H9 (cell line): ENCODE results near the gene ADGRD1. TPM values are rescaled to one million over a fixed set of nuclear protein-coding genes. Genes with fewer than 3 reads are reported as not detected.
A peak's percentile ranks its signal among the peaks of the same experiment; 100 is the strongest.

ENCODE experiments used
- DNase-seq: peaks from one replicate; pipeline ENCODE4 v3.0.0-alpha.2; 2017
- H2AFZ ChIP-seq: one replicate; pipeline ENCODE4 v1.6.1; 2013; ENCODE audit warnings: mild to moderate bottlenecking, low read length, control low read depth, moderate library complexity
- H2AK5ac ChIP-seq: 2 replicates; pipeline ENCODE4 v1.6.1; 2013; ENCODE audit warnings: low read length, control low read depth, mixed read lengths; ENCODE audit not compliant: insufficient read length
- H2BK120ac ChIP-seq: one replicate; pipeline ENCODE4 v1.6.1; 2013; ENCODE audit warnings: low read depth, mild to moderate bottlenecking, low read length, control low read depth, inconsistent platforms; ENCODE audit not compliant: poor library complexity, severe bottlenecking
- H2BK12ac ChIP-seq: 2 replicates; pipeline ENCODE4 v1.6.1; 2013; ENCODE audit warnings: low read length, control low read depth, mixed read lengths, low read depth; ENCODE audit not compliant: insufficient read length
- H2BK15ac ChIP-seq: 2 replicates; pipeline ENCODE4 v1.6.1; 2013; ENCODE audit warnings: low read depth, low read length, control low read depth
- H2BK20ac ChIP-seq: one replicate; pipeline ENCODE4 v1.6.1; 2013; ENCODE audit warnings: low read depth, mild to moderate bottlenecking, low read length, control low read depth, inconsistent platforms; ENCODE audit not compliant: poor library complexity, severe bottlenecking
- H2BK5ac ChIP-seq: 2 replicates; pipeline ENCODE4 v1.6.1; 2013; ENCODE audit warnings: low read length, control low read depth, mixed read lengths; ENCODE audit not compliant: insufficient read length
- H3K14ac ChIP-seq: 2 replicates; pipeline ENCODE4 v1.6.1; 2013; ENCODE audit warnings: low read length, control low read depth; ENCODE audit not compliant: insufficient read depth
- H3K18ac ChIP-seq: 2 replicates; pipeline ENCODE4 v1.6.1; 2013; ENCODE audit warnings: low read depth, mild to moderate bottlenecking, mixed read lengths, low read length, control low read depth; ENCODE audit not compliant: insufficient read length
- H3K23ac ChIP-seq: 2 replicates; pipeline ENCODE4 v1.6.1; 2013; ENCODE audit warnings: low read length, control low read depth, mixed read lengths, low read depth; ENCODE audit not compliant: insufficient read length
- H3K23me2 ChIP-seq: 2 replicates; pipeline ENCODE4 v1.6.1; 2013; ENCODE audit warnings: low read depth, mild to moderate bottlenecking, mixed read lengths, low read length, control low read depth; ENCODE audit not compliant: insufficient read length, poor library complexity, severe bottlenecking
- H3K27ac ChIP-seq: 2 replicates; pipeline ENCODE4 v1.5.1; 2013; ENCODE audit warnings: low read length, control low read depth, mixed read lengths, low read depth; ENCODE audit not compliant: insufficient read length
- H3K27me3 ChIP-seq: 2 replicates; pipeline ENCODE4 v1.6.1; 2013; ENCODE audit warnings: low read length, control low read depth, inconsistent platforms; ENCODE audit not compliant: insufficient read depth
- H3K4ac ChIP-seq: 2 replicates; pipeline ENCODE4 v1.6.1; 2013; ENCODE audit warnings: low read depth, mild to moderate bottlenecking, control low read depth, inconsistent platforms, low read length, moderate library complexity
- H3K4me1 ChIP-seq: 2 replicates; pipeline ENCODE4 v1.6.1; 2013; ENCODE audit warnings: low read length, control low read depth, inconsistent platforms; ENCODE audit not compliant: insufficient read depth
- H3K4me2 ChIP-seq: 2 replicates; pipeline ENCODE4 v1.6.1; 2013; ENCODE audit warnings: low read length, control low read depth, mixed read lengths; ENCODE audit not compliant: insufficient read length, insufficient read depth
- H3K56ac ChIP-seq: 2 replicates; pipeline ENCODE4 v1.6.1; 2013; ENCODE audit warnings: low read depth, mild to moderate bottlenecking, mixed read lengths, low read length, control low read depth; ENCODE audit not compliant: insufficient read length
- H3K79me1 ChIP-seq: 2 replicates; pipeline ENCODE4 v1.6.1; 2013; ENCODE audit warnings: low read depth, mild to moderate bottlenecking, moderate library complexity, low read length, control low read depth, inconsistent platforms; ENCODE audit not compliant: insufficient read depth, poor library complexity, severe bottlenecking
- H3K79me2 ChIP-seq: 2 replicates; pipeline ENCODE4 v1.6.1; 2013; ENCODE audit warnings: low read length, control low read depth, inconsistent platforms; ENCODE audit not compliant: insufficient read depth
- H3K9ac ChIP-seq: 2 replicates; pipeline ENCODE4 v1.6.1; 2013; ENCODE audit warnings: low read length, control low read depth, mixed read lengths; ENCODE audit not compliant: insufficient read length; ENCODE audit errors: extremely low read depth
- H3K9me3 ChIP-seq: one replicate; pipeline ENCODE4 v1.6.1; 2013; ENCODE audit warnings: low read depth, low read length, inconsistent platforms; ENCODE audit not compliant: control insufficient read depth
- H3T11ph ChIP-seq: one replicate; pipeline ENCODE4 v1.6.1; 2013; ENCODE audit warnings: mild to moderate bottlenecking, low read length, control low read depth, inconsistent platforms
- H4K20me1 ChIP-seq: one replicate; pipeline ENCODE4 v1.6.1; 2013; ENCODE audit not compliant: control insufficient read depth, insufficient read length, insufficient read depth
- H4K5ac ChIP-seq: 2 replicates; pipeline ENCODE4 v1.6.1; 2013; ENCODE audit warnings: low read depth, mild to moderate bottlenecking, mixed read lengths, low read length, control low read depth; ENCODE audit not compliant: insufficient read length
- H4K8ac ChIP-seq: replicated peaks from 2 replicates; pipeline ENCODE4 v1.6.1; 2013; ENCODE audit warnings: low read length, control low read depth, mixed read lengths, low read depth; ENCODE audit not compliant: insufficient read length
- H4K91ac ChIP-seq: 2 replicates; pipeline ENCODE4 v1.6.1; 2013; ENCODE audit warnings: low read depth, mild to moderate bottlenecking, moderate library complexity, mixed read lengths, low read length, control low read depth; ENCODE audit not compliant: insufficient read length
- H3K27ac Mint-ChIP-seq, 3 experiments: 2 replicates in 2 of 3; 3 replicates in 1 of 3; pipeline ENCODE4 v1.8.0; 2020 to 2021; ENCODE audit warnings: mixed read lengths in 3 of 3, mild to moderate bottlenecking in 1 of 3, moderate library complexity in 1 of 3
- H3K27me3 Mint-ChIP-seq: 2 replicates; pipeline ENCODE4 v1.8.0; 2021; ENCODE audit warnings: low read depth, mild to moderate bottlenecking, moderate library complexity, mixed read lengths
- H3K36me3 Mint-ChIP-seq, 3 experiments: 2 replicates in 2 of 3; 3 replicates in 1 of 3; pipeline ENCODE4 v1.8.0; 2020 to 2021; ENCODE audit warnings: low read depth in 3 of 3, mixed read lengths in 3 of 3; ENCODE audit not compliant: insufficient read depth in 1 of 3
- H3K4me1 Mint-ChIP-seq, 2 experiments: 2 replicates each; pipeline ENCODE4 v1.8.0; 2020; ENCODE audit warnings: mixed read lengths in 2 of 2
- H3K4me3 Mint-ChIP-seq, 2 experiments: 2 replicates in 1 of 2; 3 replicates in 1 of 2; pipeline ENCODE4 v1.8.0; 2020 to 2021; ENCODE audit warnings: mild to moderate bottlenecking in 2 of 2, mixed read lengths in 2 of 2, moderate library complexity in 1 of 2
- H3K9me3 Mint-ChIP-seq, 2 experiments: 2 replicates in 1 of 2; 3 replicates in 1 of 2; pipeline ENCODE4 v1.8.0; 2020; ENCODE audit warnings: mild to moderate bottlenecking in 2 of 2, mixed read lengths in 2 of 2, moderate library complexity in 1 of 2
- WGBS: extraction: QIAGEN DNeasy Blood & Tissue Kit; methylation state at CpG from one replicate; pipeline ENCODE4 v1.1.7; 2013; ENCODE audit warnings: missing lambda C conversion rate, low lambda C conversion rate, mixed read lengths; ENCODE audit not compliant: insufficient read length; ENCODE audit errors: extremely low coverage; 5-methylcytosine and 5-hydroxymethylcytosine counted together
- total RNA-seq: library from RNA; stranded (reverse); gene quantifications from 2 replicates; pipeline ENCODE4 v1.2.1, GENCODE V29; 2021
- TF ChIP-seq, protein P1 (sequence below): fragments of 200-600 bp; sonication (generic); conservative IDR thresholded peaks from 3 replicates; pipeline ENCODE4 v1.8.0; 2021; ENCODE audit warnings: antibody characterized with exemption, mild to moderate bottlenecking

Gene ADGRD1
- total RNA-seq, 1 experiment from 2014 or later, result 0.52 TPM

DNA sequence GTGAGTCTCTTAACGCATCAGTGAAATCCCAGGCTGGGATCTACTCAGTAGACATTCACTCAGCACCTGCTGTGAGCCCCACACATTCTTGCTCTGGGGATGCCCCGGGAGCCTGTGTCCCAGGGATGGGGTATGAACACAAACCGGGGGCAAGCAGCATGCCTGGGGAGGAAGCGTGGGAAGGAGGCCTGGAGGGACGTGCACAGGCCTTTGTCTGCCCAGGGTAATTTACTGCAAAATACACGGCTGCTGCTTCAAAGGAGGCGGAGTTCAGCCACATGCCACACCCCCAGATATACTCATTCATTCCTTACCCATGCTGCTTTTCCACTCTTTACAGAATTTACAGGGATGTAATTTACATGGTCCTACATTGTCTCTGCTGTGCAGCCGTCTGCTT lies 187.8 kb downstream of the ADGRD1 start:
- no peak overlapping the region for H4K8ac ChIP-seq
- no peak overlapping the region for H3K9ac ChIP-seq
- no peaks in the 10 kb centered on the region for H3K27me3 ChIP-seq
- H3T11ph ChIP-seq, result no peak overlapping the region
- no peak overlapping the region for H3K18ac ChIP-seq
- no peak overlapping the region for H2BK12ac ChIP-seq
- H3K56ac ChIP-seq, result no peak overlapping the region
- Mint-ChIP-seq H3K36me3 (no peaks in the 10 kb centered on the region), H3K4me1 (peaks cover 0 to 12% of the 10 kb centered on the region in 2 experiments; a peak in 2 of 4 replicates), H3K27me3 (peaks cover 5% of the 10 kb centered on the region; the same call in 1 of the 2 replicates), H3K4me3 (no peak overlapping the region), H3K27ac (0 out of 7 replicates have a peak overlapping the region, but pooled peaks of 1 of the 3 experiments have one; percentile 22), H3K9me3 (no peaks in the 10 kb centered on the region)
- no peak overlapping the region for H2BK120ac ChIP-seq
- H3K27ac ChIP-seq, result no peak overlapping the region
- no peak overlapping the region for H4K91ac ChIP-seq
- H2BK20ac ChIP-seq, result no peak overlapping the region
- H4K5ac ChIP-seq, result no peak overlapping the region
- no peak overlapping the region for H2BK5ac ChIP-seq
- H3K79me2 ChIP-seq, result no peaks in the 10 kb centered on the region
- H2AK5ac ChIP-seq, result no peak overlapping the region
- no peak overlapping the region for H2AFZ ChIP-seq
- H3K9me3 ChIP-seq, result no peaks in the 10 kb centered on the region
- H3K4me2 ChIP-seq, result no peak overlapping the region
- no peaks in the 10 kb centered on the region for H3K79me1 ChIP-seq
- WGBS, result no CpG with 5 or more reads among the region's 8 CpGs
- no peak overlapping the region for H3K4ac ChIP-seq
- no peak overlapping the region for H3K23ac ChIP-seq
- no peaks in the 10 kb centered on the region for H4K20me1 ChIP-seq
- no peaks in the 10 kb centered on the region for H3K23me2 ChIP-seq
- no peak overlapping the region for H2BK15ac ChIP-seq
- no peaks in the 10 kb centered on the region for H3K4me1 ChIP-seq
- H3K14ac ChIP-seq, result no peak overlapping the region
- TF ChIP-seq, protein P1, sequence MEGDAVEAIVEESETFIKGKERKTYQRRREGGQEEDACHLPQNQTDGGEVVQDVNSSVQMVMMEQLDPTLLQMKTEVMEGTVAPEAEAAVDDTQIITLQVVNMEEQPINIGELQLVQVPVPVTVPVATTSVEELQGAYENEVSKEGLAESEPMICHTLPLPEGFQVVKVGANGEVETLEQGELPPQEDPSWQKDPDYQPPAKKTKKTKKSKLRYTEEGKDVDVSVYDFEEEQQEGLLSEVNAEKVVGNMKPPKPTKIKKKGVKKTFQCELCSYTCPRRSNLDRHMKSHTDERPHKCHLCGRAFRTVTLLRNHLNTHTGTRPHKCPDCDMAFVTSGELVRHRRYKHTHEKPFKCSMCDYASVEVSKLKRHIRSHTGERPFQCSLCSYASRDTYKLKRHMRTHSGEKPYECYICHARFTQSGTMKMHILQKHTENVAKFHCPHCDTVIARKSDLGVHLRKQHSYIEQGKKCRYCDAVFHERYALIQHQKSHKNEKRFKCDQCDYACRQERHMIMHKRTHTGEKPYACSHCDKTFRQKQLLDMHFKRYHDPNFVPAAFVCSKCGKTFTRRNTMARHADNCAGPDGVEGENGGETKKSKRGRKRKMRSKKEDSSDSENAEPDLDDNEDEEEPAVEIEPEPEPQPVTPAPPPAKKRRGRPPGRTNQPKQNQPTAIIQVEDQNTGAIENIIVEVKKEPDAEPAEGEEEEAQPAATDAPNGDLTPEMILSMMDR, result no peak
- peak; percentile 22 for DNase-seq
